A549 (cell line): ENCODE measurements around the gene RPL13A.
"Not testable (repeated sequence)": the region's sequence is repeated elsewhere in the genome, so short reads cannot be mapped to it uniquely, and the experiment has no call there.

Experiments
- CBX2 ChIP-seq: fragments of 200-600 bp; sonication (generic); IDR thresholded peaks from 2 replicates; pipeline ENCODE4 v1.6.1; 2016; ENCODE audit warnings: low read depth, mild to moderate bottlenecking, borderline replicate concordance
- CTCF ChIP-seq: fragments of >200 bp; sonication (Bioruptor Twin); formaldehyde crosslinking; IDR thresholded peaks from 3 replicates; pipeline ENCODE4 v1.5.1; 2016
- EP300 ChIP-seq, 2 experiments: fragments of >200 bp; sonication (Bioruptor Twin); formaldehyde crosslinking; IDR thresholded peaks; 2 replicates in 1 of 2; 3 replicates in 1 of 2; pipeline ENCODE4 v1.6.1; 2016 to 2017
- ESRRA ChIP-seq: fragments of 150-350 bp; IDR thresholded peaks from 2 replicates; pipeline ENCODE4 v1.6.1; 2014; ENCODE audit warnings: mild to moderate bottlenecking, low read length, borderline replicate concordance
- FOSL2 ChIP-seq, 2 experiments: fragments of 450-650 bp in 1 of 2; fragments of >200 bp in 1 of 2; sonication (Bioruptor Twin) in 1 of 2; formaldehyde crosslinking; IDR thresholded peaks; 2 replicates each; pipeline versions ENCODE4 v1.5.0 to v1.6.1; 2016 to 2020; ENCODE audit warnings: mild to moderate bottlenecking in 1 of 2, moderate library complexity in 1 of 2
- HDAC2 ChIP-seq: fragments of 200-600 bp; sonication (generic); IDR thresholded peaks from 2 replicates; pipeline ENCODE4 v1.6.1; 2016
- MAFK ChIP-seq: fragments of 450-650 bp; IDR thresholded peaks from 2 replicates; pipeline ENCODE4 v1.6.1; 2014; ENCODE audit not compliant: partially characterized antibody
- MYC ChIP-seq: IDR thresholded peaks from 2 replicates; pipeline ENCODE4 v1.6.1; 2012; ENCODE audit warnings: mild to moderate bottlenecking, inconsistent platforms, low read length, improper control_type of control experiment, borderline replicate concordance
- PBX3 ChIP-seq: IDR thresholded peaks from 2 replicates; pipeline ENCODE4 v1.6.1; 2012
- POLR2A ChIP-seq: IDR thresholded peaks from 2 replicates; pipeline ENCODE4 v1.6.1; 2012; ENCODE audit warnings: mild to moderate bottlenecking, low read length
- USF2 ChIP-seq: fragments of 450-650 bp; IDR thresholded peaks from 2 replicates; pipeline ENCODE4 v1.6.1; 2014; ENCODE audit warnings: antibody characterized with exemption

GRCh38 chr19:49473501-49473867 is 13.9 kb upstream of the RPL13A start:
- not testable (repeated sequence) for TF ChIP-seq CTCF; PBX3; EP300 (IDR thresholded peaks at IDR 0.05); HDAC2; FOSL2 (IDR thresholded peaks at IDR 0.05); FOSL2 (CRISPR knock-in tag; IDR thresholded peaks at IDR 0.05); ESRRA; MYC; POLR2A; CBX2; USF2; MAFK
